NB4 (cell line): ENCODE results near the gene SNX22.
"Not testable (repeated sequence)": the region's sequence is repeated elsewhere in the genome, so short reads cannot be mapped to it uniquely, and the experiment has no call there.

Source experiments
- DNase-seq: peaks from one replicate; pipeline ENCODE4 v3.0.0; 2010; ENCODE audit warnings: low read depth
- H3K4me3 ChIP-seq: one replicate; pipeline ENCODE4 v1.5.1; 2011; ENCODE audit warnings: mild to moderate bottlenecking, low read depth, low read length, moderate library complexity
- MYC ChIP-seq: IDR thresholded peaks from 2 replicates; pipeline ENCODE4 v1.6.1; 2011; ENCODE audit warnings: low read depth, low read length
- POLR2A ChIP-seq: IDR thresholded peaks from 2 replicates; pipeline ENCODE4 v1.6.1; 2011; ENCODE audit warnings: mild to moderate bottlenecking; ENCODE audit not compliant: insufficient read length; ENCODE audit errors: extremely low read depth
- TF ChIP-seq, protein P1 (sequence below): IDR thresholded peaks from one replicate; pipeline ENCODE4 v1.5.1; 2012; ENCODE audit warnings: low read depth, low read length
- TF ChIP-seq, protein P2 (sequence below): IDR thresholded peaks from 2 replicates; pipeline ENCODE4 v1.6.1; 2011; ENCODE audit warnings: low read depth, low read length

The SNX22 gene

DNA sequence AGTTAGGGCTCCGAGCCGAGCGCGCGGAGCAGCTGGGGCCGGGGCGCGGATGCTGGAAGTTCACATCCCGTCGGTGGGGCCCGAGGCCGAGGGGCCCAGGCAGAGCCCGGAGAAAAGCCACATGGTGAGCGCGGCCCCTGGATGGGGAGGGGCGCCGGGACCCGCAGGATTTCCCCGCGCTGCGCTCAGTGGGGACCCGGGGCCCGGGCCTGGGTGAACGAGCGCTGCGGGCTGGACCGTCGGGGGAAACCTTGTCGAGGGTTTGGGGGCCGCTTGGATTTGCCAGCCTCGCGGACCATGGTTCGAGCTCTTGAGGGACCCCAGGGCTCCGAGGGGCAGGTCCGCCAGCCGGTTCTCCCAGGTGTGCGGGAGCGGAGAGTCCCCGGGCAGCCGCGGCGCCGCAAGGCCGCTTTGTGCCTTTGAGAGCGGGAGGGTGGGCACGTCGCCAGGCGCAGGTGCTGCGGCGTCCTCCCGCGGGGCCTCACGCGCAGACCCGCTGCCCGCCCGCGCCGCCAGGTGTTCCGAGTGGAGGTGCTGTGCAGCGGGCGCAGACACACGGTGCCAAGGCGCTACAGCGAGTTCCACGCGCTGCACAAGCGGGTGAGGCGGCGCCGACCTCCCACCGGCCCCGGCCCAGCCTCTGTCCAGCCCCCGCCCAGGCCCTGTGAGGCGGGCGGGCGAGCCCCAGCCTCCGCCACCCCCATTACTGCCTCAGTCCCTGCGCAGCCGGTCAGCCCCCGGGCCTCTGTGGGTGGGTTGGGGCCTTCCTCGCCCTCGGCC lies at the start of gene SNX22:
Gene SNX22, plus strand, starts transcription at position 5 of the 780 bp plus-strand sequence. Its CDS starts 45 bp downstream, at position 50.
- H3K4me3 ChIP-seq, result no peak within 1 kb of the TSS
- DNase-seq, result no peak
- TF ChIP-seq, protein P1, sequence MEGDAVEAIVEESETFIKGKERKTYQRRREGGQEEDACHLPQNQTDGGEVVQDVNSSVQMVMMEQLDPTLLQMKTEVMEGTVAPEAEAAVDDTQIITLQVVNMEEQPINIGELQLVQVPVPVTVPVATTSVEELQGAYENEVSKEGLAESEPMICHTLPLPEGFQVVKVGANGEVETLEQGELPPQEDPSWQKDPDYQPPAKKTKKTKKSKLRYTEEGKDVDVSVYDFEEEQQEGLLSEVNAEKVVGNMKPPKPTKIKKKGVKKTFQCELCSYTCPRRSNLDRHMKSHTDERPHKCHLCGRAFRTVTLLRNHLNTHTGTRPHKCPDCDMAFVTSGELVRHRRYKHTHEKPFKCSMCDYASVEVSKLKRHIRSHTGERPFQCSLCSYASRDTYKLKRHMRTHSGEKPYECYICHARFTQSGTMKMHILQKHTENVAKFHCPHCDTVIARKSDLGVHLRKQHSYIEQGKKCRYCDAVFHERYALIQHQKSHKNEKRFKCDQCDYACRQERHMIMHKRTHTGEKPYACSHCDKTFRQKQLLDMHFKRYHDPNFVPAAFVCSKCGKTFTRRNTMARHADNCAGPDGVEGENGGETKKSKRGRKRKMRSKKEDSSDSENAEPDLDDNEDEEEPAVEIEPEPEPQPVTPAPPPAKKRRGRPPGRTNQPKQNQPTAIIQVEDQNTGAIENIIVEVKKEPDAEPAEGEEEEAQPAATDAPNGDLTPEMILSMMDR, result no peak
- TF ChIP-seq, protein P2, sequence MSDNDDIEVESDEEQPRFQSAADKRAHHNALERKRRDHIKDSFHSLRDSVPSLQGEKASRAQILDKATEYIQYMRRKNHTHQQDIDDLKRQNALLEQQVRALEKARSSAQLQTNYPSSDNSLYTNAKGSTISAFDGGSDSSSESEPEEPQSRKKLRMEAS, result no peak
- no peak for TF ChIP-seq MYC
- no peak for TF ChIP-seq POLR2A

DNA sequence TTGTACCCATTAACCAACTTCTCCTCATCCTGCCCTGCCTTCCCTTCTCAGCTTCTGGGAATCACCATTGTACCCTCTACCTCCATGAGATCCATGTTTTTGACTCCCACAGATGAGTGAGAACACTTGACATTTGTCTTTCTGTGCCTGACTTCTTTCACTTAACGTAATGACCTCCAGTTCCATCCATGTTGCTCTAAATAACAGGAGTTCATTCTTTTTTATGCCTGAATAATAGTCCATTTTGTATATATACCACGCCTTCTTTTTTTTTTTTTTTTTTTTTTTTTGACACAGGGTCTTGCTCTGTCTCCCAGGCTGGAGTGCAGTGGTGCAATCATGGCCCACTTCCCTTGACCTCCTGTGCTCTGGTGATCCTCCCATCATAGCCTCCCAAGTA lies 49.0 kb upstream of the SNX22 start:
- no peak overlapping the region for H3K4me3 ChIP-seq
- no peak for DNase-seq
- TF ChIP-seq, protein P1, result no peak
- TF ChIP-seq POLR2A, result no peak
- no peak for TF ChIP-seq MYC
- TF ChIP-seq, protein P2, result no peak

DNA sequence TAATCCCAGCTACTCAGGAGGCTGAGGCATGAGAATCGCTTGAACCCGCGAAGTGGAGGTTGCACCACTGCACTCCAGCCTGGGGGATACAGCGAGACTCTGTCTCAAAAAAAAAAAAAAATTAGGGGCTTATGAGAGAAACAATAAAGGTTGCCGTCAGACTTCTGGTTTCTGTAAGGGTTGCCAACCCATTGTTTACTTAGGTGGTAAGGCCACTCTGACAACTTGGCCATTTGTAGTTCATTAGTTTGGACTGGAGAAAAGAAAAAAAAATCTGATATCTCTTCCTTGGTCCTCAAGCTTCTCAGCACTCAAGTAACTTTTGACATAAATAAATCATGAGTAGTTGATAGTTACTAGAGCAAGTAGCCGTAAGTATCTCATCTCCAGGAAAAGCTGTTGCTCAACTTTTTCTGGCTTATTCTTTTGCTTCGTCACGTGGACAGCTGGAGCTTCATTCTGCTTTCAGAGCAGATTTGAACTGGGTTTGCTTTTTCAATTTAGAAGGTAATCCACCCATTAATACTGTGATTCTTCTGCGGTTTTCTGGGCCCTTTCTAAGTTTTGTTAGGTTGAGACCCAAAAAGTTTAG lies 46.3 kb upstream of the SNX22 start:
- H3K4me3 ChIP-seq, result no peak overlapping the region
- DNase-seq, result peak; percentile 44
- TF ChIP-seq, protein P2, result peak; percentile 79
- TF ChIP-seq POLR2A (no peak), MYC (0 out of 2 replicates have a peak, but pooled peaks have one; percentile 40)

DNA sequence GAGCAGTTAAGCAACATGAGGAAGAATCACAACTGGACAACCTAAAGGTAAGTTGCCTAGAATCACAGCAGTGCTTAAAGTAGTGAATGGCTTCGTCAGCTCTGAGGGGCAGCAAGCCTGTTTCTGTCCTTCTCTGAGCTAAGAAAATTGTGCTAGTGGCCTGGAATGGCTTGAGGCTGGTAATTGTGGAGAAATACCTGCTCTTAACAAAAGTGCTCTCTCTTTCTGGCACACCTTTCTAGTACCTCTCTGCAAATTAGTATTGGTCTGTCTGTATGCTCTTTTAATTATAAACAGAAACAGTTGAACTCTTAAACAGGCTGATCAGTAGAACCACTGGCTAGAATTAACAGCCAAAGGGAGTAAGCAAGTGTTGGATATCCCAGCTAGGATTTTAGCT lies 44.2 kb upstream of the SNX22 start:
- no peak overlapping the region for H3K4me3 ChIP-seq
- TF ChIP-seq, protein P1, result no peak
- TF ChIP-seq, protein P2, result no peak
- TF ChIP-seq MYC (no peak), POLR2A (no peak)
- no peak for DNase-seq

DNA sequence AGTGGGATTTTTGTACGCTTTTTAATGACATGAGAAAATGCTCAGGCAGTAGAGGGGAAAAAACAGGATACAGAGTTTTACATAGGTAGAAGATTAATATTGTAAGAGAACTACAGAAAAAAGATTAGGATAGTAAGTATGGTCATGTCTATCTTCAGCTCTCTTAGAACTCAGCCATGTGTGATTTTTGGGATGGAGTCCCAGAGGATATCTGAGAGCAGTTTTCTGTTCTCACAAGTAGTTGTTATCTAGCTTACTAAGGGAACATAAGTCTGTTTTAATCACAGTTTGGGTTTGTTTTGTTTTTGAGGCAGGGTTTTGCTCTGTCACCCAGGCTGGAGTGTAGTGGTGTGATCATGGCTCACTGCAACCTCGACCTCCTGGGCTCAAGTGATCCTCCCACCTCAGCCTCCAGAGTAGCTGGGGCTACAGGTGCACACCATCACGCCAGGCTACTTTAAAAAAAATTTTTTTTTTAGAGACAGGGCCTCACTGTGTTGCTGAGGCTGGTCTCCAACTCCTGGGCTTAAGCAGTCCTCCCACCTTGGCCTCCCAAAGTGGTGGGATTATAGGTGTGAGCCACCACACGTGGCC lies 41.3 kb upstream of the SNX22 start:
- DNase-seq, result not testable (repeated sequence)

DNA sequence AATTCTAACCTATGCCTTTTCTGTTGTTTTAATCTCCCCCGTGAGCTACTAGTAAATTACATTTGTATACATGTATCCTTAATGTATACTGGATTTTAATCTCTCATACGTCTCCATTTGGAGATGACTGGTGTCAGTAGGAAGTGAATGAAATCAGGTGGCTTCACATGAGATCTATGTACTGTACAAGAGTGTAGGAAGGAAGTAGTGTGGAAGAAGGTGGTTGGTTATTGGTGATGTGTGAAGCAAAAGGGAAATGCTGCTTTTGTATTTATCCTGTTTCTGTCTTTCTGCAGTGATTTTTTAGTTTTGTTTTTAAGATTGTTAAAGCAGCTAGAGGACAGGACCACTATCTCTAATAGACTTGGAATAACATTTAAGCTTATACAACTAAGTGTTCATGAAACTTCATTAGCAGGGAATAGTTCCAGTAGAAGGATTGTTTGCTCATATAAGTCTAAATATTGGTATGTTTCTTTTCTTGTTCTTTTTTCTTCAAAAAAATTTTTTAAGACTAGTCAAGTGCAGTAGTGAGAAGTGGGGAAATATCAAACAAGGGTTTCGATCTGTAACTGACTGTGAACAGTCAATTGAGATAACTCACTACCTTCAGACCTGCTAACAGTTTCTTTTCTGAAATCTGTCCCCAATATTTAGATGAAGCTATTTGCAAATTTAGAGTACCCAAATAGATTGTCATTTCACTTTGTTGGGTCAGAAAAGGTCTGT lies 40.4 kb upstream of the SNX22 start:
- H3K4me3 ChIP-seq, result no peak overlapping the region
- TF ChIP-seq MYC (no peak), POLR2A (no peak)
- TF ChIP-seq, protein P2, result no peak
- TF ChIP-seq, protein P1, result no peak
- no peak for DNase-seq

More for the DNA sequence above, 41.3 kb upstream of the SNX22 start:
- H3K4me3 ChIP-seq, result not testable (repeated sequence)
